H9 (cell line): ENCODE measurements around the gene PIAS2. TPM values are rescaled to one million over a fixed set of nuclear protein-coding genes. Genes with fewer than 3 reads are reported as not detected.

Experiments used
- DNase-seq: peaks from one replicate; pipeline ENCODE4 v3.0.0-alpha.2; 2017
- H2AFZ ChIP-seq: one replicate; pipeline ENCODE4 v1.6.1; 2013; ENCODE audit warnings: mild to moderate bottlenecking, low read length, control low read depth, moderate library complexity
- H2AK5ac ChIP-seq: 2 replicates; pipeline ENCODE4 v1.6.1; 2013; ENCODE audit warnings: low read length, control low read depth, mixed read lengths; ENCODE audit not compliant: insufficient read length
- H2BK120ac ChIP-seq: one replicate; pipeline ENCODE4 v1.6.1; 2013; ENCODE audit warnings: low read depth, mild to moderate bottlenecking, low read length, control low read depth, inconsistent platforms; ENCODE audit not compliant: poor library complexity, severe bottlenecking
- H2BK12ac ChIP-seq: 2 replicates; pipeline ENCODE4 v1.6.1; 2013; ENCODE audit warnings: low read length, control low read depth, mixed read lengths, low read depth; ENCODE audit not compliant: insufficient read length
- H2BK15ac ChIP-seq: 2 replicates; pipeline ENCODE4 v1.6.1; 2013; ENCODE audit warnings: low read depth, low read length, control low read depth
- H2BK20ac ChIP-seq: one replicate; pipeline ENCODE4 v1.6.1; 2013; ENCODE audit warnings: low read depth, mild to moderate bottlenecking, low read length, control low read depth, inconsistent platforms; ENCODE audit not compliant: poor library complexity, severe bottlenecking
- H2BK5ac ChIP-seq: 2 replicates; pipeline ENCODE4 v1.6.1; 2013; ENCODE audit warnings: low read length, control low read depth, mixed read lengths; ENCODE audit not compliant: insufficient read length
- H3K14ac ChIP-seq: 2 replicates; pipeline ENCODE4 v1.6.1; 2013; ENCODE audit warnings: low read length, control low read depth; ENCODE audit not compliant: insufficient read depth
- H3K18ac ChIP-seq: 2 replicates; pipeline ENCODE4 v1.6.1; 2013; ENCODE audit warnings: low read depth, mild to moderate bottlenecking, mixed read lengths, low read length, control low read depth; ENCODE audit not compliant: insufficient read length
- H3K23ac ChIP-seq: 2 replicates; pipeline ENCODE4 v1.6.1; 2013; ENCODE audit warnings: low read length, control low read depth, mixed read lengths, low read depth; ENCODE audit not compliant: insufficient read length
- H3K23me2 ChIP-seq: 2 replicates; pipeline ENCODE4 v1.6.1; 2013; ENCODE audit warnings: low read depth, mild to moderate bottlenecking, mixed read lengths, low read length, control low read depth; ENCODE audit not compliant: insufficient read length, poor library complexity, severe bottlenecking
- H3K27ac ChIP-seq: 2 replicates; pipeline ENCODE4 v1.5.1; 2013; ENCODE audit warnings: low read length, control low read depth, mixed read lengths, low read depth; ENCODE audit not compliant: insufficient read length
- H3K27me3 ChIP-seq: 2 replicates; pipeline ENCODE4 v1.6.1; 2013; ENCODE audit warnings: low read length, control low read depth, inconsistent platforms; ENCODE audit not compliant: insufficient read depth
- H3K4ac ChIP-seq: 2 replicates; pipeline ENCODE4 v1.6.1; 2013; ENCODE audit warnings: low read depth, mild to moderate bottlenecking, control low read depth, inconsistent platforms, low read length, moderate library complexity
- H3K4me1 ChIP-seq: 2 replicates; pipeline ENCODE4 v1.6.1; 2013; ENCODE audit warnings: low read length, control low read depth, inconsistent platforms; ENCODE audit not compliant: insufficient read depth
- H3K4me2 ChIP-seq: 2 replicates; pipeline ENCODE4 v1.6.1; 2013; ENCODE audit warnings: low read length, control low read depth, mixed read lengths; ENCODE audit not compliant: insufficient read length, insufficient read depth
- H3K56ac ChIP-seq: 2 replicates; pipeline ENCODE4 v1.6.1; 2013; ENCODE audit warnings: low read depth, mild to moderate bottlenecking, mixed read lengths, low read length, control low read depth; ENCODE audit not compliant: insufficient read length
- H3K79me1 ChIP-seq: 2 replicates; pipeline ENCODE4 v1.6.1; 2013; ENCODE audit warnings: low read depth, mild to moderate bottlenecking, moderate library complexity, low read length, control low read depth, inconsistent platforms; ENCODE audit not compliant: insufficient read depth, poor library complexity, severe bottlenecking
- H3K79me2 ChIP-seq: 2 replicates; pipeline ENCODE4 v1.6.1; 2013; ENCODE audit warnings: low read length, control low read depth, inconsistent platforms; ENCODE audit not compliant: insufficient read depth
- H3K9ac ChIP-seq: 2 replicates; pipeline ENCODE4 v1.6.1; 2013; ENCODE audit warnings: low read length, control low read depth, mixed read lengths; ENCODE audit not compliant: insufficient read length; ENCODE audit errors: extremely low read depth
- H3K9me3 ChIP-seq: one replicate; pipeline ENCODE4 v1.6.1; 2013; ENCODE audit warnings: low read depth, low read length, inconsistent platforms; ENCODE audit not compliant: control insufficient read depth
- H3T11ph ChIP-seq: one replicate; pipeline ENCODE4 v1.6.1; 2013; ENCODE audit warnings: mild to moderate bottlenecking, low read length, control low read depth, inconsistent platforms
- H4K20me1 ChIP-seq: one replicate; pipeline ENCODE4 v1.6.1; 2013; ENCODE audit not compliant: control insufficient read depth, insufficient read length, insufficient read depth
- H4K5ac ChIP-seq: 2 replicates; pipeline ENCODE4 v1.6.1; 2013; ENCODE audit warnings: low read depth, mild to moderate bottlenecking, mixed read lengths, low read length, control low read depth; ENCODE audit not compliant: insufficient read length
- H4K8ac ChIP-seq: replicated peaks from 2 replicates; pipeline ENCODE4 v1.6.1; 2013; ENCODE audit warnings: low read length, control low read depth, mixed read lengths, low read depth; ENCODE audit not compliant: insufficient read length
- H4K91ac ChIP-seq: 2 replicates; pipeline ENCODE4 v1.6.1; 2013; ENCODE audit warnings: low read depth, mild to moderate bottlenecking, moderate library complexity, mixed read lengths, low read length, control low read depth; ENCODE audit not compliant: insufficient read length
- H3K27ac Mint-ChIP-seq, 3 experiments: 2 replicates in 2 of 3; 3 replicates in 1 of 3; pipeline ENCODE4 v1.8.0; 2020 to 2021; ENCODE audit warnings: mixed read lengths in 3 of 3, mild to moderate bottlenecking in 1 of 3, moderate library complexity in 1 of 3
- H3K27me3 Mint-ChIP-seq: 2 replicates; pipeline ENCODE4 v1.8.0; 2021; ENCODE audit warnings: low read depth, mild to moderate bottlenecking, moderate library complexity, mixed read lengths
- H3K36me3 Mint-ChIP-seq, 3 experiments: 2 replicates in 2 of 3; 3 replicates in 1 of 3; pipeline ENCODE4 v1.8.0; 2020 to 2021; ENCODE audit warnings: low read depth in 3 of 3, mixed read lengths in 3 of 3; ENCODE audit not compliant: insufficient read depth in 1 of 3
- H3K4me1 Mint-ChIP-seq, 2 experiments: 2 replicates each; pipeline ENCODE4 v1.8.0; 2020; ENCODE audit warnings: mixed read lengths in 2 of 2
- H3K4me3 Mint-ChIP-seq, 2 experiments: 2 replicates in 1 of 2; 3 replicates in 1 of 2; pipeline ENCODE4 v1.8.0; 2020 to 2021; ENCODE audit warnings: mild to moderate bottlenecking in 2 of 2, mixed read lengths in 2 of 2, moderate library complexity in 1 of 2
- H3K9me3 Mint-ChIP-seq, 2 experiments: 2 replicates in 1 of 2; 3 replicates in 1 of 2; pipeline ENCODE4 v1.8.0; 2020; ENCODE audit warnings: mild to moderate bottlenecking in 2 of 2, mixed read lengths in 2 of 2, moderate library complexity in 1 of 2
- CTCF ChIP-seq: fragments of 200-600 bp; sonication (generic); conservative IDR thresholded peaks from 3 replicates; pipeline ENCODE4 v1.8.0; 2021; ENCODE audit warnings: antibody characterized with exemption, mild to moderate bottlenecking
- WGBS: extraction: QIAGEN DNeasy Blood & Tissue Kit; methylation state at CpG from one replicate; pipeline ENCODE4 v1.1.7; 2013; ENCODE audit warnings: missing lambda C conversion rate, low lambda C conversion rate, mixed read lengths; ENCODE audit not compliant: insufficient read length; ENCODE audit errors: extremely low coverage; 5-methylcytosine and 5-hydroxymethylcytosine counted together
- total RNA-seq: library from RNA; stranded (reverse); gene quantifications from 2 replicates; pipeline ENCODE4 v1.2.1, GENCODE V29; 2021

The PIAS2 gene
- total RNA-seq, 1 experiment from 2014 or later = 58.4 TPM

GRCh38 chr18:46859855-46860254, 57.5 kb downstream of the PIAS2 start:
- Histone ChIP-seq H4K91ac (no peak overlapping the region), H3K4me1 (no peaks in the 10 kb centered on the region), H3K9me3 (no peaks in the 10 kb centered on the region), H3K18ac (no peak overlapping the region), H2BK12ac (no peak overlapping the region), H3K27ac (no peak overlapping the region), H4K5ac (no peak overlapping the region), H2BK5ac (no peak overlapping the region), H3K4ac (no peak overlapping the region), H3K23me2 (no peaks in the 10 kb centered on the region), H2AFZ (no peak overlapping the region), H2AK5ac (no peak overlapping the region), H2BK20ac (no peak overlapping the region), H4K20me1 (no peaks in the 10 kb centered on the region), H3K23ac (no peak overlapping the region), H4K8ac (no peak overlapping the region), H3K79me2 (peaks cover 3% of the 10 kb centered on the region; the same call in 1 of the 2 replicates), H3K79me1 (peaks cover 5% of the 10 kb centered on the region), H3K14ac (no peak overlapping the region), H3K27me3 (no peaks in the 10 kb centered on the region), H2BK120ac (no peak overlapping the region), H3K56ac (no peak overlapping the region), H3T11ph (no peak overlapping the region), H3K4me2 (no peak overlapping the region), H2BK15ac (no peak overlapping the region), H3K9ac (no peak overlapping the region)
- no peak for DNase-seq
- no peaks in the 10 kb centered on the region for H3K27me3 Mint-ChIP-seq
- peaks cover 3 to 22% (median 17%) of the 10 kb centered on the region in 3 experiments; a peak in 5 of 7 replicates for H3K36me3 Mint-ChIP-seq
- WGBS = no CpG with 5 or more reads among the region's 2 CpGs
- H3K9me3 Mint-ChIP-seq = no peaks in the 10 kb centered on the region
- no peaks in the 10 kb centered on the region for H3K4me1 Mint-ChIP-seq
- H3K27ac Mint-ChIP-seq = peak overlapping the region in 1 of 3 experiments; percentile 15; a peak in 2 of 7 replicates
- TF ChIP-seq CTCF = no peak
- H3K4me3 Mint-ChIP-seq = no peak overlapping the region
